ENCODE results near the gene PDXP.

Gene PDXP

DNA sequence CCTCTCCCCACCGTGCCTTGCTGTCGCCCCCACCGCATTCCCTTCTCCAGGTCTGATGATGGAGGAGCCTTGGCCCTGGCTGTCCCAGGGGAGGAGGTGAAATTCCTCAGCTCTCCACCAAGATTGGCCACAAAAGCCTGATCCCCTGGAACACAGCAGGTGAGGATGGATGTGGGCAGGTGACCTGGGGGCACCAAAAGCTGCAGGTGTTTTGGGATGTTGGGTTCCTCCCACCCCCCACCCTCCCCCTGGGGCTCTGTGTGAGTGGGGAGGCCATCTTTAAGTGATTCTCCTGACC lies 39.0 kb downstream of the PDXP start:
- TF ChIP-seq POLR2A (IDR thresholded peaks at IDR 0.05; ENCODE audit: low read depth, low read length) (no peak), TAF1 (IDR thresholded peaks at IDR 0.05; ENCODE audit: borderline replicate concordance, low read depth, low read length) (no peak), POLR2AphosphoS5 (IDR thresholded peaks at IDR 0.05; ENCODE audit: low read depth, low read length) (no peak)
- DNase-seq (ENCODE audit: insufficient read length) (no peak), FAIRE-seq (no peak)

DNA sequence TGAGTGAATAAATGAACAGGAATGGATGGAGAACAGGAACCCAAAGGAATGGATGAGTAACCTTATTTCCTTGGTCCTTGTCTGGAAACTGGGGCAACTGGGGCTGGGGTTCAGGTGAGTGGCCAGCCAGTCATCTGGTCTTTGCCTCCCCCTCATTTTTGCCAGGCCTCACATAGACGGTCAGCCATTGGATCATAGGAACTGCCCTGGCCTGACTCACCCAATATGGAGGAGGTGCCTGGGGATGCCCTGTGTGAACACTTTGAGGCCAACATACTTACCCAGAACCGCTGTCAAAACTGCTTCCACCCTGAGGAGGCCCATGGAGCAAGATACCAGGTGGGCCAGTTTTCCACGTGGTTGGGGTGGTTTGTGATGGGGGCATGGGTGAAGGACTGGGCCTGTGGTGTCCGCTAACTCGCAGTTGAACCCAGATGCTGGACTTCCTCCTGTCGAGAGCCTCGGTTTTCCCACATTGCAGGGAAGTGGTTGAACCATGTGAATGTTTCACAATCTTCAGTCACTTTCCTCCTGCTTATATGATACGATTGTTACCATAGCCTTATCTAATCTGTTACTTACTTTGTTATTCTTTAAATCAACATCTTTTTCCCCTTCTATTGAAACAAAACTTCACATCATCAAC lies 42.7 kb downstream of the PDXP start:
- FAIRE-seq (no peak), DNase-seq (ENCODE audit: insufficient read length) (no peak)
- no peak for TF ChIP-seq POLR2A (IDR thresholded peaks at IDR 0.05; ENCODE audit: low read depth, low read length)

DNA sequence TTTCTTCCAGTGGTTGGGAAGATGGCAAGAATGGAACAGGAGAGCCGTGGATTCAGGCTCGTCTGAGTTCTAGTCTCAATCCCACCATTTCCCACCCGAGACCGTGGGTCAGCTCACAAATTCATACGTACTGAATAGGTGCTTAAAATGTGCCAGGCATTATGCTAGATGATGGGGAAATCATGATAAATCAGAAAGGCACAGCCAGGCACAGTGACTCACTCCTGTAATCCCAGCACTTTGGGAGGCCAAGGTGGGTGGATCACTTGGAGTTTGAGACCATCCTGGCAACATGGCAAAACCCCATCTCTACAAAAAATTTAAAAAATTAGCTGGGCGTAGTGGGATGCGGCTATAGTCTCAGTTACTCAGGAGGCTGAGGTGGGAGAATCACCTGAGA lies 45.4 kb downstream of the PDXP start:
- no peak for DNase-seq (ENCODE audit: insufficient read length)
- TF ChIP-seq POLR2A (IDR thresholded peaks at IDR 0.05; ENCODE audit: low read depth, low read length), result no peak
- no peak for TF ChIP-seq POLR2AphosphoS5 (IDR thresholded peaks at IDR 0.05; ENCODE audit: low read depth, low read length)
- TF ChIP-seq TAF1 (IDR thresholded peaks at IDR 0.05; ENCODE audit: borderline replicate concordance, low read depth, low read length), result no peak
- no peak for FAIRE-seq

- TF ChIP-seq POLR2AphosphoS5 (IDR thresholded peaks at IDR 0.05; ENCODE audit: low read depth, low read length), result no peak
- TF ChIP-seq TAF1 (IDR thresholded peaks at IDR 0.05; ENCODE audit: borderline replicate concordance, low read depth, low read length), result no peak
- no peak for TF ChIP-seq POLR2A (IDR thresholded peaks at IDR 0.05; ENCODE audit: low read depth, low read length)
- DNase-seq (ENCODE audit: insufficient read length) (no peak), FAIRE-seq (no peak)
These were observed 46.1 kb downstream of the PDXP start for GRCh38 chr22:37704645-37705044.

DNA sequence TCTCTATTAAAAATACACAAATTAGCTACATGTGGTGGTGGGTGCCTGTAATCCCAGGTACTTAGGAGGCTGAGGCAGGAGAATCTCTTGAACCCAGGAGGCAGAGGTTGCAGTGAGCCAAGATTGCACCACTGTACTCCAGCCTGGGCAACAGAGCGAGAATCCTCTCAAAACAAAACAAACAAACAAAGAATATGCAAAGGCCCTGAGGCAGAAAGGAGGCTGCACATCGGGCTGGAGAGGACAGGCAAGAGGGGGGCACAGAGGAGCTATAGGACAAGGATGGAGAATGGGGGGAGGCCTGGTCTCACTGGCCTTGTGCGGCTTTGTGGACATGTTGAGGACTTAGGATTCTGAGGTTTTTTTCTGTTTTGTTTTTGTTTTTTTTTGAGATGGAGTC lies 46.7 kb downstream of the PDXP start:
- FAIRE-seq (no peak), DNase-seq (ENCODE audit: insufficient read length) (no peak)
- TF ChIP-seq POLR2A (IDR thresholded peaks at IDR 0.05; ENCODE audit: low read depth, low read length) (no peak), TAF1 (IDR thresholded peaks at IDR 0.05; ENCODE audit: borderline replicate concordance, low read depth, low read length) (no peak), POLR2AphosphoS5 (IDR thresholded peaks at IDR 0.05; ENCODE audit: low read depth, low read length) (no peak)

DNA sequence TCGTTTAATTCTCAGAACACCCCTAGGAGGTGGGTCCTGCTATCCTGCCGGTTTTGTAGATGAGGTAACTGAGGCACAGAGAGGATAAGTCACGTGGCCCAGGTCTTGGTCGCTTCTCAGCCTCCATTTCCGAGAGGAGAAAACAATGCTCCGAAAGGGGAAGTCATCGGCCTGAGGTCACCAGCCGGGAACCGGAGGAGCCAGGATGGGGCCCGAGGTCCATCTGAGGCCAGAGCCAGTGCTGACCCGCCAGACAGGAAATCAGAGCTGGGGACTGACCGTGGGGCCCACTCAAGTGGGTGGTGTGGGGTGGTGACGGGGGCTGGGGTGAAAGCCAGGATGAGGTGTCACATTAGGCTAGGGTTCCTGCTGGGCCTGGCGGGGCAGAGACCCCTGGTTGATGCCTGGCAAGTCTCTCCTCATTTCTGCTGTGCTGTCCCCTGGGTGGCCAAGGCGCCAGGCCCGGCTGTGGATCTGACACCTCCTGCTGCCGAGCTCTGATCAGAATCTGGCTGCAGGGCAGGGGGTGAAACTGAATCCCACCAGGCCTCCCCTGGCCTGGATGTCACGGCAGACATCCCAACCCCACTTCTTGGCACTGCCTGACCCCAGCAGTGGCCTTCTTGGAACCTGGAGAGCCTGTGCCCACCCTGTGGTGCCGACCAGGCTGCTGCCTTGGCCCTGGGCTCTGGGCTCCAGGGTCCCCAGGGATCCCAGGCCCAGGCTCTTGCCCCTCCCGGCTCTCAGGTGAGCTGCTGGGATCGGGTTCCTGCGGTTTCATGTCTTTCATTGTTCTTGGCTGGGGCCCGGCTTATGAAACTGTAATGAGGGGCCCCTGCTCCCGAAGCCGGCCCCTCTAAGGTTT lies 50.3 kb downstream of the PDXP start:
- FAIRE-seq, result no peak
- DNase-seq (ENCODE audit: insufficient read length), result no peak
- TF ChIP-seq POLR2A (IDR thresholded peaks at IDR 0.05; ENCODE audit: low read depth, low read length) (no peak), POLR2AphosphoS5 (IDR thresholded peaks at IDR 0.05; ENCODE audit: low read depth, low read length) (no peak), TAF1 (IDR thresholded peaks at IDR 0.05; ENCODE audit: borderline replicate concordance, low read depth, low read length) (no peak)

GRCh38 chr22:37709445-37709765 lies 50.9 kb downstream of the PDXP start:
- DNase-seq (ENCODE audit: insufficient read length), result no peak
- FAIRE-seq, result no peak
- TF ChIP-seq POLR2AphosphoS5 (IDR thresholded peaks at IDR 0.05; ENCODE audit: low read depth, low read length) (no peak), POLR2A (IDR thresholded peaks at IDR 0.05; ENCODE audit: low read depth, low read length) (no peak), TAF1 (IDR thresholded peaks at IDR 0.05; ENCODE audit: borderline replicate concordance, low read depth, low read length) (no peak)

DNA sequence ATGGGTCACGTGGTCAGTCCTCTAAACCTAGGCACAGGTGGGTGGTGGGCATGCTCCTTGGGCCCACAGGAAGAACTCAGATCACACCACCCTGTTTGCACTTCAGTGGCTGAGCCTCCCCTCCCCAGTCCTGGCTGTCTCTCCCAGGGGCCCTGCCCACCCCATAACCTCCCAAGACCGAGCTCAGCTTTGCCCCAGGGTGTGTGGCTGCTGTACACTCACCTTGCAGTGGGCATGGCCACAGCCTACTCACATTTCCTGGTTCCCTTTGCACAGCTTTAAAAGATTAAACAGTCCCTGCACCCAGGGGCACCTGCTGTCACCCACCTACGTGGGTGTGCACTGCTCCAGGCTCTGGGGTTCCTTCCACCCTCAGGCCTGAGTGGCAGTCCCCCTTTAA lies 52.2 kb downstream of the PDXP start:
- TF ChIP-seq POLR2A (IDR thresholded peaks at IDR 0.05; ENCODE audit: low read depth, low read length) (no peak), TAF1 (IDR thresholded peaks at IDR 0.05; ENCODE audit: borderline replicate concordance, low read depth, low read length) (no peak), POLR2AphosphoS5 (IDR thresholded peaks at IDR 0.05; ENCODE audit: low read depth, low read length) (no peak)
- no peak for DNase-seq (ENCODE audit: insufficient read length)
- no peak for FAIRE-seq

- DNase-seq (ENCODE audit: insufficient read length) (no peak), FAIRE-seq (no peak)
- TF ChIP-seq TAF1 (IDR thresholded peaks at IDR 0.05; ENCODE audit: borderline replicate concordance, low read depth, low read length), result no peak
- TF ChIP-seq POLR2AphosphoS5 (IDR thresholded peaks at IDR 0.05; ENCODE audit: low read depth, low read length), result no peak
- TF ChIP-seq POLR2A (IDR thresholded peaks at IDR 0.05; ENCODE audit: low read depth, low read length), result no peak
These were observed 53.0 kb downstream of the PDXP start for GRCh38 chr22:37711490-37711889.

DNA sequence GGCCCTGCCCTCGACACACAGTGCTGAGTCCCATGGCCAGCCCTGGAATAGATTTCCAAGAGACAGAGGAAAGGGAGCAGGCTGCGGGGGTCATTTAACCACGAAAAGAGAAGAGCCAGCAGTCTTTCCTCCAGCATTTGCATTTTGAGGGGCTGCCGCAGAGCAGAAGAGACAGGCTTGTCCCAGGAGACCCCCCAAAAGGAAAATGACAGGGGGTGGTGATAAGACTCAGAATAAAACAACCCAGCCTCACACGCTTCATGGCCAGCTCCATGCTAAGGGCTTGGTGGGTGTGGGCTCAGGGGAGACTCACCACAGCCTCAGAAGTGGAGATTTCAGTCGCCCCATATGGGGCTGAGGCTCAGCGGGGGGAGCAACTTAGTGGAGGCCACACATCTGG lies 55.2 kb downstream of the PDXP start:
- TF ChIP-seq POLR2A (IDR thresholded peaks at IDR 0.05; ENCODE audit: low read depth, low read length), result no peak
- no peak for TF ChIP-seq TAF1 (IDR thresholded peaks at IDR 0.05; ENCODE audit: borderline replicate concordance, low read depth, low read length)
- no peak for TF ChIP-seq POLR2AphosphoS5 (IDR thresholded peaks at IDR 0.05; ENCODE audit: low read depth, low read length)
- FAIRE-seq, result no peak
- no peak for DNase-seq (ENCODE audit: insufficient read length)

DNA sequence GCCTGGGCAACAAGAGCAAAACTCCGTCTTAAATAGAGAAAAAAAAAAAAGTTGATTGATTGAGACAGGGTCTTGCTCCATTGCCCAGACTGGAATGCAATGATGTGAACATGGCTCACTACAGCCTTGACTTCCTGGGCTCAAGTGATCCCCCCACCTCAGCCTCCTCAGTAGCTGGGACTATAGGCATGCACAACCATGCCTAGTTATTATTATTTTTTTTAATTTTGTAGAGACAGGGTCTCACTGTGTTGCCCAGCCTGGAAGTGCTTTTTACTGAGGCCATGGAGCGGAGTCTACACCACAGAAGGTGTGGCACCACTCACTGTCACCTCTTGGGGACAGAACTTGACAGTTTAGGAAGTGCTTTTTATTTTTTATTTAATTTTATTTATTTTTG lies 56.1 kb downstream of the PDXP start:
- FAIRE-seq, result no peak
- TF ChIP-seq POLR2A (IDR thresholded peaks at IDR 0.05; ENCODE audit: low read depth, low read length) (no peak), TAF1 (IDR thresholded peaks at IDR 0.05; ENCODE audit: borderline replicate concordance, low read depth, low read length) (no peak), POLR2AphosphoS5 (IDR thresholded peaks at IDR 0.05; ENCODE audit: low read depth, low read length) (no peak)
- no peak for DNase-seq (ENCODE audit: insufficient read length)

DNA sequence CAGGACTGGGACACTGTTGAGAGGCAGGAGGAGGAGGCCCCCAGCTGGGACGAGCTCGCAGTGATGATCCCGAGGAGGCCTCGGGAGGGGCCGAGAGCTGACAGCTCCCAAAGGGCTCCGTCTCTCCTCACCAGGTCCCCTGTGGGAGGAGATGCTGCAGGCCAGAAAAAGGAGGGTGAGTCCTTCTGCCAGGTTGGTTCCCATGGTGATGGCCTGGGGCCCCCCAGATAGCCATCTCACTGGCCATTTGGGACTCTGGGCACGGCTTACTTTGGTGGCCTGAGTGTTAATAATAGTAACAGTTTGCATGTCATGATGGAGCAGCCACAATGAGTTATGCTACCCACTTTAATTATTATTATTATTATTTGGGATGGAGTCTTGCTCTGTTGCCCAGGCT lies 57.2 kb downstream of the PDXP start:
- no peak for TF ChIP-seq POLR2AphosphoS5 (IDR thresholded peaks at IDR 0.05; ENCODE audit: low read depth, low read length)
- TF ChIP-seq TAF1 (IDR thresholded peaks at IDR 0.05; ENCODE audit: borderline replicate concordance, low read depth, low read length), result no peak
- TF ChIP-seq POLR2A (IDR thresholded peaks at IDR 0.05; ENCODE audit: low read depth, low read length), result no peak
- no peak for FAIRE-seq

More for the DNA sequence above, 57.2 kb downstream of the PDXP start:
- no peak for DNase-seq (ENCODE audit: insufficient read length)
